GM13977 (cell line): ENCODE measurements around the gene CDH23.

Experiments
- DNase-seq: peaks from one replicate; pipeline ENCODE4 v3.0.0; 2012; ENCODE audit warnings: low spot score
- in situ Hi-C: fragments of 300-500 bp; cut with MboI; formaldehyde crosslinking; loops from one replicate; pipeline ENCODE4 v1.12.0; 2022; ENCODE audit warnings: low sequenced_read_pairs, low pct_unique_long_range_greater_than_20kb, mixed read lengths, inconsistent platforms; ENCODE audit not compliant: unreplicated experiment
- TF ChIP-seq, protein P1 (sequence below): IDR thresholded peaks from 2 replicates; pipeline ENCODE4 v1.5.1; 2012; ENCODE audit warnings: mild to moderate bottlenecking, control low read depth; ENCODE audit not compliant: insufficient read depth; ENCODE audit errors: extremely low read depth, missing control alignments

The CDH23 gene

GRCh38 chr10:71726580-71727104 is 329.9 kb downstream of the CDH23 start:
- DNase-seq = no peak
- in situ Hi-C loops = no loop called here
- TF ChIP-seq, protein P1, sequence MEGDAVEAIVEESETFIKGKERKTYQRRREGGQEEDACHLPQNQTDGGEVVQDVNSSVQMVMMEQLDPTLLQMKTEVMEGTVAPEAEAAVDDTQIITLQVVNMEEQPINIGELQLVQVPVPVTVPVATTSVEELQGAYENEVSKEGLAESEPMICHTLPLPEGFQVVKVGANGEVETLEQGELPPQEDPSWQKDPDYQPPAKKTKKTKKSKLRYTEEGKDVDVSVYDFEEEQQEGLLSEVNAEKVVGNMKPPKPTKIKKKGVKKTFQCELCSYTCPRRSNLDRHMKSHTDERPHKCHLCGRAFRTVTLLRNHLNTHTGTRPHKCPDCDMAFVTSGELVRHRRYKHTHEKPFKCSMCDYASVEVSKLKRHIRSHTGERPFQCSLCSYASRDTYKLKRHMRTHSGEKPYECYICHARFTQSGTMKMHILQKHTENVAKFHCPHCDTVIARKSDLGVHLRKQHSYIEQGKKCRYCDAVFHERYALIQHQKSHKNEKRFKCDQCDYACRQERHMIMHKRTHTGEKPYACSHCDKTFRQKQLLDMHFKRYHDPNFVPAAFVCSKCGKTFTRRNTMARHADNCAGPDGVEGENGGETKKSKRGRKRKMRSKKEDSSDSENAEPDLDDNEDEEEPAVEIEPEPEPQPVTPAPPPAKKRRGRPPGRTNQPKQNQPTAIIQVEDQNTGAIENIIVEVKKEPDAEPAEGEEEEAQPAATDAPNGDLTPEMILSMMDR = no peak

- DNase-seq = peak; percentile 70
- in situ Hi-C loops = no loop called here
- TF ChIP-seq, protein P1 = no peak
These were observed 330.5 kb downstream of the CDH23 start for GRCh38 chr10:71727105-71727737.

DNA sequence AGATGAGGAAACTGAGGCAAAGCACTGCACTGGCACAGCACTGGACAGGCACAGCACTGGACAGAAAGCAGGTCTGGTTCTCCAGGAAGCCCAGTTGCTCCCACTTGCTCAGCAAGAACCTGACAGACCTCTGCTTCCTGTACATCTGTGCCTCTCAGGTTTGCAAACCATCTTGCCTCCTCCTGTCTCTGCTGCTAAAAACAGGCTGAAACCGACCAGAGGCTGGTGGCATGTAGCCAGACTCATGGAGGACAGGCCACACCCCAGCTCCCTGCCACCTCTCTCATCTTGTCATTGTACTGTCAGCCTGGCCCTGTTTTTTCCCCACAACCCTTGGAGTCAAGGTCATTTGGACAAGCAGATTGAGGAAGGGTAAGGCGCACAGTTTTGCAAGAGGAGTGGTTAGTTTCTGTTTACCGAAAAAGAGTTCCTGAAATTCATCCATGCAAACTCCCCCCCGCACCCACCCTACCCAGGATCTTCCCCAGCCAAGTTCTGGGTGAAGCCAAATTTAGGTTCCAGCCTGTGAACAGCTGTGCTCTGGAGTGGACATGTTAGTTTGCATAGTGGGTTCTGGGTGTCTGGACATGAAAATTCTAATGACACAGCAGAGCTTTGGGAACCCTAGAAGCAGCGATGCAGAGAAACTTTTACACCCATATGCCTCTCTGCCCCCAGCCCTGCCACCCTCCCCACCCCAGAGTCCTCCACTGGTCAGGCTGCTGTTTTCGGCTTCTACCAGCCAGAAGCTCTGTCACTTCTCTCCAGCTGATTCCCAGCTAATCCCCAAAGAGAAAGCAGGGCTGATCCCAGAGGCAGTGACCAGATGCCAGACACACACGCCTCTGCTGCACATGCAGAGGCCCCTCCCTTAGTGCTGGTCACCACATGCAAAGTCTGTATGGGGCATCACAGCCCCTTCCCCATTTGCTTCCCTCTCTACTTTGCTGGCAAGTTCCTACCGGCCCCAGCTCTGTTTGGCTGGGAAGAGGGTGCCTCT is 331.3 kb downstream of the CDH23 start:
- peak; percentile 81 for DNase-seq
- TF ChIP-seq, protein P1 = no peak
- in situ Hi-C loops = no loop called here

DNA sequence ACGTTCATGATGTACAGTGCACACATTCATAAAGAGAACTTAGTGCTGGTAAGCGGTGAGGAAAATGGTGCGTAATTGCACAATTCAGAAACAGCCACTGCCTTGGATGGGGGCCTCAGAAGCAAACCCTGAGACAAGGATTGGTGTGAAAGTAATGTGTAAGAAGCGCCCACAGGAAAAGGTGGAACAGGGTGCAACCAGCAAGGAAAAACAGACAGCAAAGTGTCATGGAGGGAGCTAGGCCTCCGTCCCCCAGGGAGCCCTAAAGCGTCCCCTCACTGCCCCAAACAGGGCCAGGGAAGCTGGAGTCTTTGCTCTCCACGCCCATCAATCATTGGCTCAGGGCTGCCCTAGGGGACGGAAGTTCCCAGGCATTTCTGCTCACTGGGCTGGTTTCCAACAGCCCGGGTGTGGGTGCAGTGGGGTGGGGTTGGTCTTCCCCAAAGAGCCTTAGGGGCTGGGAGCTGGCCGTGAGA is 332.5 kb downstream of the CDH23 start:
- in situ Hi-C loops = no loop called here
- TF ChIP-seq, protein P1 = no peak
- no peak for DNase-seq

- no peak for DNase-seq
- in situ Hi-C loops = no loop called here
- TF ChIP-seq, protein P1 = no peak
These were observed 335.1 kb downstream of the CDH23 start for GRCh38 chr10:71731791-71732190.

DNA sequence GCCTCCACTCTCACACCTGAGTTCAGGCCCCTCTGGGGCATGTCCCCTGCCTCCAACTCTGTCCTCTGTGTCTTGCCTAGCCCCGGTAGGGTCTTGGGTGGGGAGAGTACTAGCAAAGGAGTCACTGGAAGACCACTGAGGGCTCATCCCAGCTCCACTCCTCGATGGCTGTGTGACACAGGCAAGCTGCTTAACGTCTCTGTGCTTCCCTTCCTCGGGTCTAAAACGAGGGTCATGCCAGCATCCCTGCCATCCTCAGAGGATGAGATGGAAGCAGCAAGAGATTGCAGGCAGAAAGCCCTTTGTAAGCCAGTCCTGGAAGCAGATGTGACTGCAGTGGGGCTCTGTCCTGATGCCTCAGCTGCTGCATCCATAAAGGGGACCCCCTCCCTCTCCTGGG is 338.1 kb downstream of the CDH23 start:
- in situ Hi-C loops = no loop called here
- TF ChIP-seq, protein P1 = no peak

More for the DNA sequence above, 338.1 kb downstream of the CDH23 start:
- DNase-seq = no peak
